ENCODE results near the gene WDFY1. TPM values are rescaled to one million over a fixed set of nuclear protein-coding genes. Genes with fewer than 3 reads are reported as not detected.

Gene WDFY1
- total and polyA plus RNA-seq, 12 donors, result 7.8 to 45.2 (median 32.5) TPM

- no peaks in the 10 kb centered on the region for H3K9me3 ChIP-seq (replicated peaks in 1 of 3)
- 54 to 69% (median 60%) methylated on average over 5 of the region's 5 CpGs for WGBS, 4 donors
- no peak for TF ChIP-seq POLR2A (IDR thresholded peaks at IDR 0.05)
- TF ChIP-seq, protein P1, sequence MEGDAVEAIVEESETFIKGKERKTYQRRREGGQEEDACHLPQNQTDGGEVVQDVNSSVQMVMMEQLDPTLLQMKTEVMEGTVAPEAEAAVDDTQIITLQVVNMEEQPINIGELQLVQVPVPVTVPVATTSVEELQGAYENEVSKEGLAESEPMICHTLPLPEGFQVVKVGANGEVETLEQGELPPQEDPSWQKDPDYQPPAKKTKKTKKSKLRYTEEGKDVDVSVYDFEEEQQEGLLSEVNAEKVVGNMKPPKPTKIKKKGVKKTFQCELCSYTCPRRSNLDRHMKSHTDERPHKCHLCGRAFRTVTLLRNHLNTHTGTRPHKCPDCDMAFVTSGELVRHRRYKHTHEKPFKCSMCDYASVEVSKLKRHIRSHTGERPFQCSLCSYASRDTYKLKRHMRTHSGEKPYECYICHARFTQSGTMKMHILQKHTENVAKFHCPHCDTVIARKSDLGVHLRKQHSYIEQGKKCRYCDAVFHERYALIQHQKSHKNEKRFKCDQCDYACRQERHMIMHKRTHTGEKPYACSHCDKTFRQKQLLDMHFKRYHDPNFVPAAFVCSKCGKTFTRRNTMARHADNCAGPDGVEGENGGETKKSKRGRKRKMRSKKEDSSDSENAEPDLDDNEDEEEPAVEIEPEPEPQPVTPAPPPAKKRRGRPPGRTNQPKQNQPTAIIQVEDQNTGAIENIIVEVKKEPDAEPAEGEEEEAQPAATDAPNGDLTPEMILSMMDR (IDR thresholded peaks at IDR 0.05), result no peak
- peak in 2 of 7 donors; percentile 22 for DNase-seq
- H3K27me3 ChIP-seq, result no peaks in the 10 kb centered on the region
- H3K4me1 ChIP-seq (replicated peaks in 1 of 2), result peaks cover 5 to 51% of the 10 kb centered on the region in 2 donors
- H3K4me3 ChIP-seq, result no peak overlapping the region
- H3K36me3 ChIP-seq (replicated peaks in 1 of 2), result peaks cover 0 to 20% of the 10 kb centered on the region in 2 donors
- intact Hi-C loops (cut with DNase I), result loop anchor here in 1 of 2 donors (5.0 kb wide), 1 partner anchor 122 kb away; the partner anchor contains the start of gene AP1S3
- no peak overlapping the region for H3K27ac ChIP-seq
Measured at GRCh38 chr2:223959688-223960087, 14.6 kb upstream of the WDFY1 start.

- DNase-seq, result peak; percentile 95 to 98 (median 97)
- Histone ChIP-seq H3K36me3 (replicated peaks in 1 of 2) (peaks cover 0 to 6% of the 10 kb centered on the region in 2 donors), H3K27me3 (no peaks in the 10 kb centered on the region), H3K27ac (peak within 1 kb of the TSS; percentile 64 to 79 (median 71)), H3K9me3 (replicated peaks in 1 of 3) (no peaks in the 10 kb centered on the region), H3K4me1 (replicated peaks in 1 of 2) (peaks cover 5 to 51% of the 10 kb centered on the region in 2 donors), H3K4me3 (peak within 1 kb of the TSS; percentile 57 to 98 (median 66))
- TF ChIP-seq, protein P1 (IDR thresholded peaks at IDR 0.05), result peak in 3 of 6 experiments; percentile 9 to 22 (median 20)
- peak; percentile 40 to 75 for TF ChIP-seq POLR2A (IDR thresholded peaks at IDR 0.05)
- 0 to 1% (median 0%) methylated on average over 34 to 65 of the region's 65 CpGs for WGBS, 4 donors
- intact Hi-C loops (cut with DNase I), result no loop called here
Measured at GRCh38 chr2:223957092-223957851, 12.1 kb upstream of the WDFY1 start, which contains the start of gene MRPL44. Gene MRPL44 (plus strand): TSS chr2:223957463. CDS start chr2:223957473, 10 bp downstream.

- intact Hi-C loops (cut with DNase I), result no loop called here
- no peak for DNase-seq
- Histone ChIP-seq H3K4me1 (replicated peaks in 1 of 2) (peaks cover 5 to 43% of the 10 kb centered on the region in 2 donors), H3K27me3 (no peaks in the 10 kb centered on the region), H3K36me3 (replicated peaks in 1 of 2) (peaks cover 0 to 6% of the 10 kb centered on the region in 2 donors), H3K9me3 (replicated peaks in 1 of 3) (no peaks in the 10 kb centered on the region), H3K4me3 (peak overlapping the region in 1 of 4 donors; percentile 68), H3K27ac (peak overlapping the region; percentile 64 to 79 (median 71))
- WGBS, 4 donors, result 86 to 95% (median 90%) methylated on average over 4 of the region's 4 CpGs
- TF ChIP-seq, protein P1 (IDR thresholded peaks at IDR 0.05), result no peak
- no peak for TF ChIP-seq POLR2A (IDR thresholded peaks at IDR 0.05)
Measured at GRCh38 chr2:223956300-223956699, 11.2 kb upstream of the WDFY1 start.

DNA sequence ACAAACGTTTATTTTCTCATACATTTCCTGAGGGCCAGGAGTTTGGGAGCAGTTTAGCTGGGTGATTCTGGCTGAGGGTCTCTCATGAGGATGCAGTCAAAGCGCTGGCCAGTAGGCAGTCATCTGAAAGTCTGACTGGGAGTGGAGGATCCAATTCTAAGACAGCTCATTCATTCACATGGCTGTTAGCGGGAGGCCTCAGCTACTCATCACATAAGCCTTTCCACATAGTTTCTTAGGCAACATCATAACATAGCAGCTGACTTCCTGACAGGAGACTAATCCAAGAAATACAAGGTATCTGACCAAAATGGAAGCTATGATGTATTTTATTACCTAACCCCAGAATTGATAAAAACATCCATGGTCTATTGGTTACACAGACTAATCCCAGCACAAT, 9.3 kb upstream of the WDFY1 start:
- intact Hi-C loops (cut with DNase I), result no loop called here
- 78 to 96% (median 88%) methylated on average over 3 of the region's 3 CpGs for WGBS, 4 donors

More for the DNA sequence above, 9.3 kb upstream of the WDFY1 start:
- Histone ChIP-seq H3K36me3 (replicated peaks in 1 of 2) (no peaks in the 10 kb centered on the region), H3K4me1 (replicated peaks in 1 of 2) (peaks cover 5 to 24% of the 10 kb centered on the region in 2 donors), H3K9me3 (replicated peaks in 1 of 3) (no peaks in the 10 kb centered on the region), H3K4me3 (no peak overlapping the region), H3K27me3 (no peaks in the 10 kb centered on the region), H3K27ac (no peak overlapping the region)
- no peak for DNase-seq
- TF ChIP-seq POLR2A (IDR thresholded peaks at IDR 0.05), result no peak
- TF ChIP-seq, protein P1 (IDR thresholded peaks at IDR 0.05), result no peak

Data from adrenal gland (tissue), 12 donors.